Retina (tissue), 1 donor: ENCODE results near the gene ERFE.

ENCODE experiments used
- DNase-seq: peaks from one replicate; pipeline ENCODE4 v3.0.0-alpha.2; 2016

ERFE gene

DNA sequence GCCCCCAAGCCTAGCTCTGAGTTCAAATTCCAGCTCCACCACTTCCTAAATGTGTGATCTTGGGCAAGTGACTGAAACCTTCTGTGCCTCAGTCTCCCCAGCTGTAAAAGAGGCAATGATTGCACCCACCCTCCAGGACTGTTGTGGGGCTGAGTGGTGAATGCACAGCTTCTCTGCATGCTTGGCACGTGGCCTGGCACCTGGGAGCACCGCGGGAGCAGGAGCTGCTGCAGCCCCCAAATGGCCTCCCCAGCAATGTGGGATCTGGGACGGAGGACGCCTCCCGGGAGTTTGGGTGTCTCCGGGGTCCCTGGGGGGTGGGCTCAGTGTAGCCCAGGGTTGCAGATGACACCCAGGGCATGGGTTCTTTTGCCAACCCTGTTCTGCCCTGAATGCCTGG lies 18.7 kb upstream of the ERFE start:
- DNase-seq: no peak

DNA sequence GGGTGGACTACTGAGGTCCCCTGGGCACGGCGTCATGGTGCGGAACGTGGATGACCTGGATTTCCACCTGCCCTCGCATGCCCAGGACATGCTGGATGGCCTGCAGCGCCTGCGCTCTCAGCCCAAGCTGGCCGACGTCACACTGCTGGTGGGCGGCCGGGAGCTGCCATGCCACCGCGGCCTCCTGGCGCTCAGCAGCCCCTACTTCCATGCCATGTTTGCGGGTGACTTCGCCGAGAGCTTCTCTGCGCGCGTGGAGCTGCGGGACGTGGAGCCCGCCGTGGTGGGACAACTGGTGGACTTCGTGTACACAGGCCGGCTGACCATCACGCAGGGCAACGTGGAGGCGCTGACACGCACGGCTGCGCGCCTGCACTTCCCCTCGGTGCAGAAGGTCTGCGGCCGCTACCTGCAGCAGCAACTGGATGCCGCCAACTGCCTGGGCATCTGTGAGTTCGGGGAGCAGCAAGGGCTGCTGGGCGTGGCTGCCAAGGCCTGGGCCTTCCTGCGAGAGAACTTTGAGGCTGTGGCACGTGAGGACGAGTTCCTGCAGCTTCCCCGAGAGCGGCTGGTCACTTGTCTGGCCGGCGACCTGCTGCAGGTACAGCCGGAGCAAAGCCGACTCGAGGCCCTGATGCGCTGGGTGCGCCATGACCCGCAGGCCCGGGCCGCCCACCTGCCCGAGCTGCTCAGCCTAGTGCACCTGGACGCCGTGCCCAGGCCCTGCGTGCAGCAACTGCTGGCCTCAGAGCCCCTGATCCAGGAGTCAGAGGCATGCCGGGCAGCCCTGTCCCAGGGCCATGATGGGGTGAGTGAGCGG lies 17.8 kb upstream of the ERFE start:
- DNase-seq: no peak

GRCh38 chr2:238141541-238142318 lies 17.0 kb upstream of the ERFE start:
- DNase-seq: no peak

GRCh38 chr2:238142382-238143205 lies 16.2 kb upstream of the ERFE start:
- DNase-seq: no peak

- DNase-seq: no peak
Measured at GRCh38 chr2:238143239-238143951, 15.4 kb upstream of the ERFE start.

GRCh38 chr2:238144262-238144661 lies 14.5 kb upstream of the ERFE start:
- DNase-seq: no peak

DNA sequence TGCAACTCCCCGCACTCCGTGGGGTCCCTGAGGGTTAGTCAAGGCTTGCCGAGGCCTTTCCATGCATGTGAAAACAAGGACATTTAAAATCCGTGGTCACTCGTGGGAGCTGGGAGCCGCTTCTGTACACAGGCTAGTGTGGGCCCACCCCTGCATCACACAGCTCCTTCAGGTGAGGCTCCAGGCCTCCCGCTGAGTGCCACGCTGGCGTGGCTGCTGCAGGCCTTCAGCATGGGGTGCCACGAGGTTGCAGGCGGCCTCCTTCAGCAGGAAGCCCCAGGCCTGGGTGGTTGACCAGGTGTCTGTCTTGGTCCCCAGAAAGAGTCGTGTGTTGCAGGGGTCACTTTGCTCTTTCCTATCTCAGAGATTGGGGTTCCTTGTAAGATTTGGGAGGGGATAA lies 13.7 kb upstream of the ERFE start:
- no peak for DNase-seq

- no peak for DNase-seq
Measured at GRCh38 chr2:238145851-238146250, 12.9 kb upstream of the ERFE start.

DNA sequence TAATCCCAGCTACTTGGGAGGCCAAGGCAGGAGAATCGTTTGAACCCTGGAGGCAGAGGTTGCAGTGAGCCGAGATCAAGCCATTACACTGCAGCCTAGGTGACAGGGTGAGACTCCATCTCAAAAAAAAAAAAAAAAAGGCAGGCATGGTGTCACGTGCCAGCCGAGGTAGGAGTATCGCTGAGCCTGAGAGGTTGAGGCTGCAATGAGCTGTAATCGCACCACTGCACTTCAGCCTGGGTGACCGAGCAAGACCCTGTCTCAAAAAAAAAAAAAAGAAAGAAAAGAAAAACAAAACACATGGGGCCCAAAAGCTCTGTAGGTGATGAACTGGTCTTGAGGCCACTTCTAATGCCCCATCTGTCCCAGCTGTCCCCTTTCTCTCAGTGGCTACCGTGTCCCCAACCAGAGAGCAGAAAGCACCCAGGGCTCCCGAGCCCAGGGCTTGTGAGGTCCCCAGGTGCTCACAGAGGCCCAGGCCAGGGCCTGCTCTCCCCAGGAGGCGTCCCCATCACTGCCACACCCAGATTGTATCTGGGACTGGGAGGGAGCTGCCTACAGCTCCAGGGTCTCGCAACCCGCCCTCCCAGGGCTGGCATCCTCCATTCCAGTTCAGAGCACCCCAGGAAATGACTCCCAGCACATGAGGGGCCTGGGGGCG lies 11.8 kb upstream of the ERFE start:
- DNase-seq: no peak

DNA sequence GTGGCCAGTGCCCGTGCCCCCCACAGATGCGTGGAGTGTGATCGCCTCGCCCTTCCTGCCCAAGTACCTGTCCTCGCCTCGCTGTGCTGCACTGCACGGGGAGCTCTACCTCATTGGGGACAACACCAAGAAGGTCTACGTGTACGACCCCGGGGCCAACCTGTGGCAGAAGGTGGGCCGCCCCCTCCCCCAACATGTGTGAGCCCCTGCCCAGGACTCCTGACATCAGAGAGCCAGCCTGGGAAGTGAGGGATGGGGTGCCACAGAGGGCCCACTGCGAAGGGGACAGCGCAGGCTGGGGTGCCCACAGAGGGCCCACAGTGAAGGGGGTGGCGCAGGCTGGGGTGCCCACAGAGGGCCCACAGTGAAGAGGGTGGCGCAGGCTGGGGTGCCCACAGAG lies 9.8 kb upstream of the ERFE start:
- no peak for DNase-seq

DNA sequence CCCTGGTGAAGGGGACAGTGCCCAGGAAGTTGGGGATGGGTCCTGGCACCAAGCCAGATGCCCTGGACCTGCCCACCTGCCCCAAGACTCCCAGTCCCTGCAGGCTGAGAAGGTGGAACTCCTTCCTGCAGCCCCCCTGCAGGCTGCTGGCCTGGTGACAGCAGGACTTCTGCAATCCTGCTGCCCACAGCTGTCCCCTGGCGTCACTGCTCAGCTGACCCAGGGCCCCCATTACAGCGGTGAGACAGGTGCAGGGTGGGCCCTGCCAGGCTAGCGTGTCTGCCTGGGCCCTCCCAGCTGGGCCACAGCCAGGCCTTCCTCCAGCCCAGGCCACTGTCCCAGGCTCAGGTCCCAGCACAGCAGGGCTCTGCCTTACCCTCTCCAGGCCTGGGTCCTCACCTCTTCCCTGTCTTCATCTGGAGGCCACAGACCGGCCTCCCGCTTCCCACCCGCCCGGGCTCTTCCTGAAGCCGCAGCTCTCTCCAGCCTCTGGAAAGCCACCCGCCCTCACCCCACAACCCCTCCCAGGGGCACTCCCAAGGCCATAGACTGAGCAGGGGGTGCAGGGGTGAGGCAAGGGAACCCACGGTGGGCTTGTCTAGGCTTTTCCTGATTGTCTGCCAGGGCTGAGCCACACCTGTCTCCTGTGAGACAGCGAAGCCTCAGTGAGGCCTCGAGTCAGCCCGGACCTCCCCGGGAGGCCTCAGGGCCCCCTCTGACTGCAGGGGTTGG lies 8.8 kb upstream of the ERFE start:
- no peak for DNase-seq

- no peak for DNase-seq
Measured at GRCh38 chr2:238150686-238151085, 8.1 kb upstream of the ERFE start.

GRCh38 chr2:238151205-238151604 lies 7.6 kb upstream of the ERFE start:
- DNase-seq: no peak

- DNase-seq: no peak
Measured at GRCh38 chr2:238151628-238152235, 7.0 kb upstream of the ERFE start.

- no peak for DNase-seq
Measured at GRCh38 chr2:238152771-238153688, 5.7 kb upstream of the ERFE start.

- DNase-seq: no peak
Measured at GRCh38 chr2:238154570-238154969, 4.2 kb upstream of the ERFE start.

DNA sequence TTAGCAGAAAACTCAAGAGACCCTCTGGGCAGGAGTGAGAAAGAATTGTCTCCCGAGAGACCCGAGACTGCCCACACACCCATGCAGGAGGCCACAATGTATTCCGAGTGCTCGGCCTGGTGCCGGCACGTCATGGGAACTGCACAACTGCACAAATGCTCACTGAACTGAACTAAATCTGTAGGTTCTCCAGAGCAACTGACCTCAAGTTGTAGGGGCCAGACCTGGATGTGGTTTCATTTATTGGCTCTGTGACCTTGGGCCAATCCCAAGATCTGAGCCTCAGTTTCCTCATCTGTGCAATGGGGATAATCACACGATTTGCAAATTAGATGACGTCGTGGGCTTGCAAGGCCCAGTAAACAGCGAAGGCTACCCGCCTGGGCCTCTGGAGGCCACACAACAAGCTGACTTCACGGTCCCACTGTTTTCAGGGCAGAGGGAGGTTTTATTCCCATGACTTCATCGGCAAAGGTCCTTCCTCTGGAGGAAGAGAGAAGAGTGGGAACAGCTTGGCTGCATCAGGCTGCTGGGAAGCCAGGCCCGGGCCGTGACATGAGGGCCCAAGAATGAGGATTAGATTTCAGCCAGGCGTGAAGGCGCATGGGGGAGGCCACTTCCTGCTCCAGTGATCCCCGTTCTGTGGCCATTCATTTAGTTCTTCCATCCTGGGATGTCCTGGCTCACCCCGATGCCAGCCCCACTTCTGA lies 3.6 kb upstream of the ERFE start:
- no peak for DNase-seq

- DNase-seq: no peak
Measured at GRCh38 chr2:238155761-238156694, 2.7 kb upstream of the ERFE start.
